Body of pancreas (tissue), 4 donors: Measurements from ENCODE around the gene EEFSEC.

Experiments used
- CTCF ChIP-seq, 7 experiments: fragments of 450-650 bp in 4 of 7; fragments of 200-600 bp in 3 of 7; sonication (generic) in 3 of 7; IDR thresholded peaks; one replicate each; pipeline ENCODE4 v1.5.1; 2016 to 2019; ENCODE audit warnings: antibody characterized with exemption in 7 of 7
- POLR2A ChIP-seq, 3 donors: fragments of 450-650 bp; IDR thresholded peaks; one replicate each; pipeline ENCODE4 v1.6.1; 2016; ENCODE audit warnings: antibody characterized with exemption in 3 of 3, mild to moderate bottlenecking in 2 of 3

GRCh38 chr3:128240232-128240631, 87.0 kb downstream of the EEFSEC start:
- TF ChIP-seq CTCF (IDR thresholded peaks at IDR 0.05) (no peak), POLR2A (IDR thresholded peaks at IDR 0.05) (no peak)
